K562 (cell line): ENCODE results near the gene PIRT. TPM values are rescaled to one million over a fixed set of nuclear protein-coding genes. Genes with fewer than 3 reads are reported as not detected.

Experiments
- ATAC-seq: fragments of 200-7000 bp; cut with Tn5 transposase; 3 replicates; pipeline ENCODE4 v1.9.1; 2020; ENCODE audit warnings: moderate library complexity
- BruUV-seq: library from RNA; stranded (reverse); fragments of 400-500 nt; replicated peaks from 2 replicates; lab custom pipeline; 2021; lab: Mats Ljungman, UMichigan
- CTCF ChIA-PET: fragments of 300-600 bp; formaldehyde crosslinking; extraction: SDS; loops from one replicate; lab custom pipeline; 2021; ENCODE audit warnings: low intra/inter-chr PET ratio; lab: Yijun Ruan, JAX
- POLR2A ChIA-PET: fragments of 300-600, 350-650 bp; sonication (Branson Sonifier 250); formaldehyde crosslinking; extraction: SDS; loops from one replicate; lab custom pipeline; 2021; ENCODE audit warnings: antibody characterized with exemption, inconsistent platforms; lab: Yijun Ruan, JAX
- DNase-seq, 4 experiments: peaks; one replicate each; pipeline versions ENCODE4 v3.0.0 to v3.0.0-alpha.2; 2011 to 2018; ENCODE audit warnings: low spot score in 3 of 4, mixed read lengths in 3 of 4; ENCODE audit errors: extremely low read depth in 1 of 4
- FAIRE-seq: peaks from 2 replicates; lab custom pipeline; 2011; peaks lifted over from hg19 to GRCh38; lab: Jason Lieb, UNC
- H2AFZ ChIP-seq: 2 replicates; pipeline ENCODE4 v1.6.0; 2011; ENCODE audit warnings: low read depth, low read length, control low read depth, inconsistent platforms
- H3K27ac ChIP-seq: fragments of 200-600 bp; 3 replicates; pipeline ENCODE4 v1.8.0; 2011; ENCODE audit warnings: low read depth, mild to moderate bottlenecking, control low read depth, inconsistent platforms, low read length, moderate library complexity, mixed read lengths; ENCODE audit errors: extremely low read depth
- H3K27me3 ChIP-seq, 2 experiments: fragments of 300-600 bp in 1 of 2; 2 replicates in 1 of 2; 3 replicates in 1 of 2; pipeline versions ENCODE4 v1.6.0 to v1.8.0; 2011; ENCODE audit warnings: inconsistent platforms in 2 of 2, low read length in 2 of 2, mild to moderate bottlenecking in 1 of 2, mixed read lengths in 1 of 2, moderate library complexity in 1 of 2; ENCODE audit not compliant: control insufficient read depth in 2 of 2, insufficient read depth in 2 of 2
- H3K36me3 ChIP-seq: fragments of 300-600 bp; 3 replicates; pipeline ENCODE4 v1.8.0; 2011; ENCODE audit warnings: mild to moderate bottlenecking, low read length, inconsistent platforms; ENCODE audit not compliant: control insufficient read depth, insufficient read depth
- H3K4me1 ChIP-seq, 2 experiments: fragments of 200-600 bp in 1 of 2; replicated peaks in 1 of 2; 2 replicates in 1 of 2; 3 replicates in 1 of 2; pipeline versions ENCODE4 v1.5.1 to v1.8.0; 2011; ENCODE audit warnings: inconsistent platforms in 2 of 2, low read length in 2 of 2, mild to moderate bottlenecking in 1 of 2, mixed read lengths in 1 of 2, moderate library complexity in 1 of 2; ENCODE audit not compliant: control insufficient read depth in 2 of 2, insufficient read depth in 2 of 2
- H3K4me2 ChIP-seq: 2 replicates; pipeline ENCODE4 v1.6.1; 2011; ENCODE audit warnings: low read length, control low read depth, inconsistent platforms, mixed read lengths; ENCODE audit not compliant: insufficient read depth
- H3K4me3 ChIP-seq: fragments of 200-600 bp; sonication (generic), shearing (Covaris generic); 2 replicates; pipeline ENCODE4 v1.5.1; 2016; ENCODE audit warnings: control low read depth, inconsistent platforms
- H3K79me2 ChIP-seq: fragments of 200-600 bp; 3 replicates; pipeline ENCODE4 v1.8.0; 2011; ENCODE audit warnings: low read length, inconsistent platforms; ENCODE audit not compliant: control insufficient read depth, insufficient read depth
- H3K9ac ChIP-seq, 2 experiments: 2 replicates each; pipeline versions ENCODE4 v1.6.0 to v1.6.1; 2011; ENCODE audit warnings: low read depth in 2 of 2, low read length in 2 of 2, control low read depth in 1 of 2, inconsistent platforms in 1 of 2, mild to moderate bottlenecking in 1 of 2, mixed read lengths in 1 of 2; ENCODE audit not compliant: insufficient read depth in 1 of 2
- H3K9me1 ChIP-seq: one replicate; pipeline ENCODE4 v1.6.0; 2011; ENCODE audit warnings: inconsistent platforms, mild to moderate bottlenecking, low read length, moderate library complexity; ENCODE audit not compliant: control insufficient read depth, insufficient read depth
- H3K9me3 ChIP-seq: replicated peaks from 2 replicates; pipeline ENCODE4 v1.5.1; 2011; ENCODE audit warnings: low read depth, low read length, inconsistent platforms; ENCODE audit not compliant: control insufficient read depth, insufficient read depth
- H4K20me1 ChIP-seq: replicated peaks from 2 replicates; pipeline ENCODE4 v1.6.1; 2011; ENCODE audit warnings: low read length, inconsistent platforms, mixed read lengths; ENCODE audit not compliant: control insufficient read depth, insufficient read depth
- CEBPB ChIP-seq: fragments of 450-650 bp; IDR thresholded peaks from 2 replicates; pipeline ENCODE4 v1.6.1; 2016; ENCODE audit warnings: missing genetic modification characterization, missing compliant biosample characterization
- CSDE1 ChIP-seq, 2 experiments: fragments of 450-650 bp; IDR thresholded peaks; 2 replicates each; pipeline ENCODE4 v1.6.1; 2016; ENCODE audit warnings: mild to moderate bottlenecking in 1 of 2
- GMEB1 ChIP-seq: fragments of 250-450 bp; sonication (Bioruptor Pico); IDR thresholded peaks from 2 replicates; pipeline ENCODE4 v1.4.0; 2020; ENCODE audit warnings: mild to moderate bottlenecking
- HCFC1 ChIP-seq: IDR thresholded peaks from 2 replicates; pipeline ENCODE4 v1.6.1; 2012; ENCODE audit warnings: low read depth, low read length, improper control_type of control experiment
- MCM7 ChIP-seq, 2 experiments: fragments of 450-650 bp; IDR thresholded peaks; 2 replicates each; pipeline ENCODE4 v1.6.1; 2016 to 2018
- SRSF1 ChIP-seq: fragments of 200-400 bp; formaldehyde crosslinking; IDR thresholded peaks from 2 replicates; pipeline ENCODE4 v1.6.1; 2017; ENCODE audit warnings: mild to moderate bottlenecking, low read depth, low read length, moderate library complexity
- TAF15 ChIP-seq: fragments of 200-400 bp; formaldehyde crosslinking; IDR thresholded peaks from 2 replicates; pipeline ENCODE4 v1.6.1; 2017; ENCODE audit warnings: mild to moderate bottlenecking, low read depth, low read length, moderate library complexity
- ZBTB49 ChIP-seq: sonication (generic); formaldehyde crosslinking; IDR thresholded peaks from 2 replicates; pipeline ENCODE4 v1.8.0; 2022; ENCODE audit warnings: missing genetic modification reagents, mild to moderate bottlenecking, borderline replicate concordance
- ZKSCAN3 ChIP-seq: fragments of 250-450 bp; sonication (Bioruptor Pico); IDR thresholded peaks from 2 replicates; pipeline ENCODE4 v1.4.0; 2020
- ZNF124 ChIP-seq: sonication (generic); formaldehyde crosslinking; IDR thresholded peaks from 2 replicates; pipeline ENCODE4 v1.8.1; 2022; ENCODE audit warnings: missing genetic modification reagents
- ZNF384 ChIP-seq: IDR thresholded peaks from 2 replicates; pipeline ENCODE4 v1.6.1; 2012; ENCODE audit warnings: low read depth, low read length, improper control_type of control experiment
- ZNF668 ChIP-seq: fragments of 250-450 bp; sonication (Bioruptor Pico); IDR thresholded peaks from 2 replicates; pipeline ENCODE4 v1.8.0; 2022; ENCODE audit warnings: mild to moderate bottlenecking, inconsistent platforms
- WGBS: fragments of 100-300 bp; shearing (Covaris generic); methylation state at CpG from one replicate; pipeline ENCODE4 v1.1.6; 2016; ENCODE audit warnings: low coverage, mixed read lengths; ENCODE audit not compliant: insufficient coverage; ENCODE audit errors: missing lambda C conversion rate; 5-methylcytosine and 5-hydroxymethylcytosine counted together
- in situ Hi-C: fragments of 300-500 bp; cut with MboI; formaldehyde crosslinking; loops from 4 replicates; pipeline ENCODE4 v1.15.0; 2018; ENCODE audit warnings: inconsistent platforms, mixed read lengths
- intact Hi-C: fragments of 100-400 bp; cut with micrococcal nuclease; formaldehyde crosslinking; loops from 2 replicates; pipeline ENCODE4 v1.14.2; 2022
- polyA plus RNA-seq, 8 experiments: library from polyadenylated mRNA; depleted of rRNA in 4 of 8; stranded (reverse) in 5 of 8; unstranded in 3 of 8; fragments of >200 nt; fragmentation: Nextera tagmentation in 2 of 8; fragmentation: Illumina TruSeq in 1 of 8; extraction: Ambion mirVana in 2 of 8; extraction: Trizol in 1 of 8; gene quantifications; 2 replicates each; pipeline versions ENCODE4 v1.2.1 to v1.2.3, GENCODE V29; 2011 to 2014; ENCODE audit warnings: inconsistent platforms in 1 of 8, missing spikeins in 1 of 8
- total RNA-seq, 7 experiments: library from RNA; depleted of rRNA in 6 of 7; stranded (reverse); fragments of >200 nt in 6 of 7; fragmentation: Illumina TruSeq in 2 of 7; extraction: Trizol in 2 of 7; gene quantifications; 2 replicates each; pipeline versions ENCODE4 v1.2.1 to v1.2.3, GENCODE V29; 2011 to 2021; ENCODE audit warnings: low replicate concordance in 1 of 7

PIRT gene
- total and polyA plus RNA-seq, 9 of the 15 experiments (the other 6 are each of a cell fraction or from before 2014, with no cell fraction given), result not detected

- ChIA-PET POLR2A (no interaction called here), CTCF (no interaction called here)
- H3K4me2 ChIP-seq, result no peak overlapping the region
- WGBS, result 4% methylated on average over 4 of the region's 5 CpGs
- no peaks in the 10 kb centered on the region for H3K36me3 ChIP-seq
- no peaks in the 10 kb centered on the region for H4K20me1 ChIP-seq
- intact Hi-C loops (no loop called here), in situ Hi-C loops (no loop called here)
- TF ChIP-seq ZBTB49 (CRISPR knock-in tag), result no peak
- TF ChIP-seq CSDE1 (IDR thresholded peaks at IDR 0.05), result no peak
- no peak for TF ChIP-seq GMEB1 (CRISPR knock-in tag)
- no peak for TF ChIP-seq ZNF668 (CRISPR knock-in tag)
- TF ChIP-seq ZKSCAN3 (CRISPR knock-in tag), result no peak
- TF ChIP-seq ZNF384, result no peak
- no peak for TF ChIP-seq CEBPB (tag)
- no peak for TF ChIP-seq ZNF124
- TF ChIP-seq TAF15, result no peak
- no peak for TF ChIP-seq SRSF1
- no peak for TF ChIP-seq HCFC1
- no peak for TF ChIP-seq MCM7 (IDR thresholded peaks at IDR 0.05)
- H3K27ac ChIP-seq, result no peak overlapping the region
- H2AFZ ChIP-seq, result no peak overlapping the region
- H3K4me3 ChIP-seq, result no peak overlapping the region
- BruUV-seq, result no TSS peak
- H3K4me1 ChIP-seq, result no peaks in the 10 kb centered on the region
- H3K79me2 ChIP-seq, result no peaks in the 10 kb centered on the region
- no peaks in the 10 kb centered on the region for H3K9me1 ChIP-seq
- no peaks in the 10 kb centered on the region for H3K27me3 ChIP-seq
- no peak overlapping the region for H3K9ac ChIP-seq
- DNase-seq (no peak), FAIRE-seq (no peak), ATAC-seq (no peak)
- no peaks in the 10 kb centered on the region for H3K9me3 ChIP-seq
Observed at GRCh38 chr17:10831696-10832095, 6.2 kb downstream of the PIRT start.
